Measurements from ENCODE around the gene ACYP2.

ACYP2 gene

DNA sequence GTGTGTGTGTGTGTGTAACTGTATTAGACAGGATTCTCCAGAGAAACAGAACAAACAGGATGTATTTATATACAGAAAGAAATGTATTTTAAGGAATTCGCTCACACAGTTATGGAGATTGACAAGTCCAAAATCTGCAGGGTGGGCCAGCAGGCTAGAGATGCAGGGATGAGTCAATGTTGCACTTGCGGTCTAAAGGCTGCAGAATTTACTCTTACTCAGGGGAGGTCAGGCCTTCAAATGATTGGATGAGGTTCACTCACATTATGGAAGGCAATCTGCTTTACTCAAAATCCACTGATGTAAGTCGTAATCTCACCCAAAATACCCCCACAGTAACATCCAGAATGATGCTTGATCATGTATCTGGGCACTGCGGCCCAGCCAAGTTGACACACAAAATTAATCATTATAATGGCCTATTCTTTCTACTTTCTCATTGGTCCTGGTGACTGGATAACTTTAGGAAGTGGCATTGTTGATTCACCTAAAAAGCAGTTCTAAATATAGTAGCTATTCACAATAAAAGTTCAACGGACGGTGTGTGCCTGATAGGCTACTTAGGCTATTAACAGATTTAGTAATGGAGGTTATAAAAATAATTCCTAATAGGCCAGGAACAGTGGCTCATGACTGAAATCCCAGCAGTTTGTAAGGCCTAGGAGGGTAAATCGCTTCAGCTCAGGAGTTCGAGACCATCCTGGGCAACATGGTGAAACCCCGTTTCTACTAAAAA lies 40.6 kb upstream of the ACYP2 start:
- no CpG with 5 or more reads among the region's 9 CpGs for WGBS (ENCODE audit: extremely low coverage, insufficient coverage, low lambda C conversion rate)
- Histone ChIP-seq H3K18ac (ENCODE audit: low read length) (no peak overlapping the region), H3K4me3 (ENCODE audit: low read length) (no peak overlapping the region), H3K79me2 (ENCODE audit: control insufficient read depth, insufficient read depth, low read length) (no peaks in the 10 kb centered on the region), H3K36me3 (ENCODE audit: control insufficient read depth, insufficient read depth, low read length) (no peaks in the 10 kb centered on the region), H3K4ac (ENCODE audit: low read depth, low read length) (no peak overlapping the region), H2BK5ac (ENCODE audit: low read length) (no peak overlapping the region), H2BK15ac (replicated peaks; ENCODE audit: low read depth) (no peak overlapping the region), H4K5ac (ENCODE audit: low read length) (no peak overlapping the region), H3K9ac (ENCODE audit: low read length) (no peak overlapping the region), H3K27me3 (ENCODE audit: insufficient read depth, low read length, poor library complexity) (no peaks in the 10 kb centered on the region), H3K4me2 (ENCODE audit: low read length) (no peak overlapping the region), H2BK120ac (ENCODE audit: low read depth, low read length) (no peak overlapping the region), H3K56ac (ENCODE audit: low read length) (no peak overlapping the region), H3K4me1 (ENCODE audit: control insufficient read depth, low read depth, low read length) (no peaks in the 10 kb centered on the region), H2AK5ac (ENCODE audit: low read length) (no peak overlapping the region), H3K27ac (ENCODE audit: low read depth, low read length) (no peak overlapping the region), H4K8ac (ENCODE audit: low read depth, low read length) (no peak overlapping the region), H3K23ac (ENCODE audit: low read length) (no peak overlapping the region), H3K79me1 (ENCODE audit: low read length) (no peaks in the 10 kb centered on the region)
- DNase-seq = no peak

DNA sequence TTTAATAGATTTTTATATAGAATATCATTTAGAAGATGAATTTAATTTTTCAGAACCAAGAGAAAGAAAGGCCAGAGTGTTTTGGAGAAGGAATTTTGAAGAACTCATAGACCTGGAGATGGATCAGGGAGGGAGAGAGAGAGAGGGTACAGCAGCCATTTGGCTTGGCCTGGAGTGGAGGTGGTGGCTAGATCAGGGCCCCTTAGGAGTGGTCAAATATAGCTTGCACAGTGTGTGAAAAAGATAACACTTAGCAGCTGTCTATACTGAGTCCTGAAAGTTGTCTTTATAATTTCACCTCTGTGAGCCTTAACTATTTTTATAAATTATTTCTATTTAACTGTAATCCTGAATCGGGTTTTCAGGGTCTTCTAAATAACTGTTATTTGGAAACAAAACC lies 38.8 kb upstream of the ACYP2 start:
- no CpG with 5 or more reads among the region's 1 CpG for WGBS (ENCODE audit: extremely low coverage, insufficient coverage, low lambda C conversion rate)
- Histone ChIP-seq H3K4me2 (ENCODE audit: low read length) (no peak overlapping the region), H3K56ac (ENCODE audit: low read length) (no peak overlapping the region), H4K5ac (ENCODE audit: low read length) (no peak overlapping the region), H4K8ac (ENCODE audit: low read depth, low read length) (no peak overlapping the region), H3K18ac (ENCODE audit: low read length) (no peak overlapping the region), H2BK5ac (ENCODE audit: low read length) (no peak overlapping the region), H2BK15ac (replicated peaks; ENCODE audit: low read depth) (no peak overlapping the region), H3K9ac (ENCODE audit: low read length) (no peak overlapping the region), H3K79me1 (ENCODE audit: low read length) (no peaks in the 10 kb centered on the region), H2AK5ac (ENCODE audit: low read length) (no peak overlapping the region), H3K4me3 (ENCODE audit: low read length) (no peak overlapping the region), H3K4ac (ENCODE audit: low read depth, low read length) (no peak overlapping the region), H3K27me3 (ENCODE audit: insufficient read depth, low read length, poor library complexity) (no peaks in the 10 kb centered on the region), H2BK120ac (ENCODE audit: low read depth, low read length) (no peak overlapping the region), H3K36me3 (ENCODE audit: control insufficient read depth, insufficient read depth, low read length) (no peaks in the 10 kb centered on the region), H3K27ac (ENCODE audit: low read depth, low read length) (no peak overlapping the region), H3K23ac (ENCODE audit: low read length) (no peak overlapping the region), H3K79me2 (ENCODE audit: control insufficient read depth, insufficient read depth, low read length) (no peaks in the 10 kb centered on the region), H3K4me1 (ENCODE audit: control insufficient read depth, low read depth, low read length) (no peaks in the 10 kb centered on the region)
- DNase-seq = no peak

DNA sequence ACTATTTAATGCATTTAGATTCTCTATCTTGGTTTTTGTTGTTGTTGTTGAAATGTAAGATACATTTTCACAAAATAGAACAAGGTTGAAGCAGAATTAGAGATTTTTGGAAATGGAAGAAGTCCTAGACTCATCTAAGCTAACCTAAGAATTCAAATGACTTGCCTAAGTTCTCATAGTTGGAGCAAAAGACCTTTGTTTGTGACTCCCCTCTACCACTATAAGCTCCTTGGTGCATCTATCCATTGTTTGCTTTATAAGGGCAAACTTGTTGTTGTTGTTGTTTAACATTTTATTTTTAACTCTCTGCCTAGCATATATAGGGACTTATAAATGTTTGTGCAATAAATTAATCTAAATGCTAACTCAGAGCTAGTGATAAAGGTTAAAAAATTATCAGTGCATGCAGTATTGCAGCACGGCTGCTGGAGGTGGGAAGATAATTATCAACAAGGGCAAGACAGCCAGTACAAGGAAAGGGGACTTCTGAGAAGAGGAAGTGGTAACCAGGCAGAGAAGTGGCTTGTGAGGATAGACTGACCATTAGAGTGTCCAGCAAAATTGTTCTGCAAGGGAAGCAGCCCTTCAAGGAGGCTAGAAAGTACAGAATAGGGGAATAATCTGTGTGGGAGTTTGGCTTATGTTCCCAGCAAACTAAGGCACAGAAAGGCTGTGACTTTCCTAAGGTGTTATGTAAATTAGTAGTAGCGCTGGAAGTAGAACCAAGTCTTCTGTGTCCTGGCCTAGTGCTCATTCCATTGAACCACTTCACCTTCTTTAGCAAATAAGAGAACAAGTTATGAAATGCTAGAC lies 38.1 kb upstream of the ACYP2 start:
- Histone ChIP-seq H3K9ac (ENCODE audit: low read length) (no peak overlapping the region), H3K79me1 (ENCODE audit: low read length) (no peaks in the 10 kb centered on the region), H3K4ac (ENCODE audit: low read depth, low read length) (no peak overlapping the region), H3K23ac (ENCODE audit: low read length) (no peak overlapping the region), H2BK5ac (ENCODE audit: low read length) (no peak overlapping the region), H2AK5ac (ENCODE audit: low read length) (no peak overlapping the region), H2BK120ac (ENCODE audit: low read depth, low read length) (no peak overlapping the region), H4K8ac (ENCODE audit: low read depth, low read length) (no peak overlapping the region), H2BK15ac (replicated peaks; ENCODE audit: low read depth) (no peak overlapping the region), H3K27me3 (ENCODE audit: insufficient read depth, low read length, poor library complexity) (no peaks in the 10 kb centered on the region), H3K79me2 (ENCODE audit: control insufficient read depth, insufficient read depth, low read length) (no peaks in the 10 kb centered on the region), H3K27ac (ENCODE audit: low read depth, low read length) (no peak overlapping the region), H4K5ac (ENCODE audit: low read length) (no peak overlapping the region), H3K56ac (ENCODE audit: low read length) (no peak overlapping the region), H3K4me2 (ENCODE audit: low read length) (no peak overlapping the region), H3K4me1 (ENCODE audit: control insufficient read depth, low read depth, low read length) (no peaks in the 10 kb centered on the region), H3K4me3 (ENCODE audit: low read length) (no peak overlapping the region), H3K18ac (ENCODE audit: low read length) (no peak overlapping the region), H3K36me3 (ENCODE audit: control insufficient read depth, insufficient read depth, low read length) (no peaks in the 10 kb centered on the region)
- no CpG with 5 or more reads among the region's 2 CpGs for WGBS (ENCODE audit: extremely low coverage, insufficient coverage, low lambda C conversion rate)
- DNase-seq = no peak

DNA sequence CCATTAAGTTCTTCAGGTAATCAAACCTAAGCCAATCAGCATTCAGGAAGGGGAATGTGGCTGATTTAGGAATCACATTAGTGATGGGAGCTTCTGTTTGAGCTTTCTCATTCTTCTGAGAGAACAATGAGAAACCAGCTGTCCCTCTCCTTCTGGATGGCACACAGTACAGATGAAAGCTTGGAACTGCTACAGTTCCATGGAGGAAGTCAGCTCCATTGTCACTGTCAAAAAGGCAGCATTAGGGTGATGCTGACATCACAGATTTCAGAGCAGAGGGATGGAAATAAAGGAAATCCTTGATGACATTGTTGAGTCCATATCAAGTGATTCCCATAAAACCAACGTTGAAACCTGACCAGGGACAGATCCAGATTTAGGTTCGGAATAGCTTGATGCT lies 36.1 kb upstream of the ACYP2 start:
- Histone ChIP-seq H3K4me1 (ENCODE audit: control insufficient read depth, low read depth, low read length) (no peaks in the 10 kb centered on the region), H3K79me2 (ENCODE audit: control insufficient read depth, insufficient read depth, low read length) (no peaks in the 10 kb centered on the region), H3K23ac (ENCODE audit: low read length) (no peak overlapping the region), H4K5ac (ENCODE audit: low read length) (no peak overlapping the region), H2BK5ac (ENCODE audit: low read length) (no peak overlapping the region), H3K4me3 (ENCODE audit: low read length) (no peak overlapping the region), H3K18ac (ENCODE audit: low read length) (no peak overlapping the region), H2BK120ac (ENCODE audit: low read depth, low read length) (no peak overlapping the region), H4K8ac (ENCODE audit: low read depth, low read length) (no peak overlapping the region), H3K27me3 (ENCODE audit: insufficient read depth, low read length, poor library complexity) (no peaks in the 10 kb centered on the region), H3K4me2 (ENCODE audit: low read length) (no peak overlapping the region), H3K56ac (ENCODE audit: low read length) (no peak overlapping the region), H3K4ac (ENCODE audit: low read depth, low read length) (no peak overlapping the region), H3K79me1 (ENCODE audit: low read length) (no peaks in the 10 kb centered on the region), H3K9ac (ENCODE audit: low read length) (no peak overlapping the region), H3K27ac (ENCODE audit: low read depth, low read length) (no peak overlapping the region), H2AK5ac (ENCODE audit: low read length) (no peak overlapping the region), H3K36me3 (ENCODE audit: control insufficient read depth, insufficient read depth, low read length) (no peaks in the 10 kb centered on the region), H2BK15ac (replicated peaks; ENCODE audit: low read depth) (no peak overlapping the region)
- WGBS (ENCODE audit: extremely low coverage, insufficient coverage, low lambda C conversion rate) = no CpG with 5 or more reads among the region's 2 CpGs
- DNase-seq = no peak

DNA sequence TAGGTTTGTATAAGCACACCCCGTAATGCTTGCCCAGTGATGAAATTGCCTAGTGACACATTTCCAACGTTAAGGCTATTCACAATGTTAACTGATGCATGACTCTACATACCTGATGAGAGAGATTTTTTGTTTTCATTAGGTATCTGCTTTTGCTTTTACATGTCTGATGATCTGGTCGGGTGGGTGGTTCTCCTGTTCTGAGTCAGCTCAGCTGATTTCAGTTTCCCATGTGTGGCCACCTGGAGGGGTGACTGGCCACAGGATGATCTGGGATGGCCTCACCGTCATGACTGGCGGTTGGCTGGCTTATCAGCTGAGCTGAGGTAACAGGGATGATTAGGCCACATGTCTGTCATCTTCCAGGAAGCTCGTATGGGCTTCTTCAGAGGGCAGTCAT lies 33.8 kb upstream of the ACYP2 start:
- no peaks in the 10 kb centered on the region for H3K79me1 ChIP-seq (ENCODE audit: low read length)
- H3K4me1 ChIP-seq (ENCODE audit: control insufficient read depth, low read depth, low read length) = no peaks in the 10 kb centered on the region
- no peaks in the 10 kb centered on the region for H3K79me2 ChIP-seq (ENCODE audit: control insufficient read depth, insufficient read depth, low read length)
- H4K5ac ChIP-seq (ENCODE audit: low read length) = no peak overlapping the region
- no peaks in the 10 kb centered on the region for H3K36me3 ChIP-seq (ENCODE audit: control insufficient read depth, insufficient read depth, low read length)
- H2BK15ac ChIP-seq (replicated peaks; ENCODE audit: low read depth) = no peak overlapping the region
- H3K18ac ChIP-seq (ENCODE audit: low read length) = no peak overlapping the region
- no peaks in the 10 kb centered on the region for H3K27me3 ChIP-seq (ENCODE audit: insufficient read depth, low read length, poor library complexity)
- no peak overlapping the region for H4K8ac ChIP-seq (ENCODE audit: low read depth, low read length)
- H3K27ac ChIP-seq (ENCODE audit: low read depth, low read length) = no peak overlapping the region
- no peak overlapping the region for H3K4me3 ChIP-seq (ENCODE audit: low read length)
- H3K4ac ChIP-seq (ENCODE audit: low read depth, low read length) = no peak overlapping the region
- H3K56ac ChIP-seq (ENCODE audit: low read length) = no peak overlapping the region
- no peak overlapping the region for H3K9ac ChIP-seq (ENCODE audit: low read length)
- no CpG with 5 or more reads among the region's 6 CpGs for WGBS (ENCODE audit: extremely low coverage, insufficient coverage, low lambda C conversion rate)
- no peak overlapping the region for H3K4me2 ChIP-seq (ENCODE audit: low read length)
- H2BK120ac ChIP-seq (ENCODE audit: low read depth, low read length) = no peak overlapping the region
- no peak overlapping the region for H2BK5ac ChIP-seq (ENCODE audit: low read length)
- peak; percentile 29 for DNase-seq
- no peak overlapping the region for H2AK5ac ChIP-seq (ENCODE audit: low read length)
- H3K23ac ChIP-seq (ENCODE audit: low read length) = no peak overlapping the region
